Left colon (tissue), 2 donors: ENCODE results near the gene MBTPS1. TPM values are rescaled to one million over a fixed set of nuclear protein-coding genes. Genes with fewer than 3 reads are reported as not detected.

Source experiments
- ATAC-seq: fragments of 200-7000 bp; cut with Tn5 transposase; one replicate; pipeline ENCODE4 v1.9.1; 2020; ENCODE audit warnings: mild to moderate bottlenecking, moderate library complexity
- DNase-seq, 2 donors: peaks; one replicate each; pipeline ENCODE4 v3.0.0-alpha.2; 2020
- intact Hi-C, 2 donors: fragments of 100-400 bp; cut with DNase I in 1 of 2; cut with micrococcal nuclease in 1 of 2; formaldehyde crosslinking; loops; one replicate each; pipeline versions ENCODE4 v1.11.2 to v1.14.0; 2022; cut with DNase I, micrococcal nuclease
- total RNA-seq, 2 donors: library from RNA; stranded (reverse); fragmentation: NEBNext Ultra II Directional; extraction: Animal tissue kit (Norgen Biotek cat#: 25700); gene quantifications; one replicate each; pipeline ENCODE4 v1.2.1, GENCODE V29; 2021
- donor health status: DM: no; HTN: no; CAD: no.
- donor health status: DM: yes; HTN: yes; CAD: no.

The MBTPS1 gene
- total RNA-seq, 2 donors from 2014 or later = 68.5 to 73.8 TPM

- ATAC-seq (no peak), DNase-seq (no peak)
- intact Hi-C loops = no loop called here
Measured at GRCh38 chr16:84109598-84110335, 7.0 kb downstream of the MBTPS1 start.

DNA sequence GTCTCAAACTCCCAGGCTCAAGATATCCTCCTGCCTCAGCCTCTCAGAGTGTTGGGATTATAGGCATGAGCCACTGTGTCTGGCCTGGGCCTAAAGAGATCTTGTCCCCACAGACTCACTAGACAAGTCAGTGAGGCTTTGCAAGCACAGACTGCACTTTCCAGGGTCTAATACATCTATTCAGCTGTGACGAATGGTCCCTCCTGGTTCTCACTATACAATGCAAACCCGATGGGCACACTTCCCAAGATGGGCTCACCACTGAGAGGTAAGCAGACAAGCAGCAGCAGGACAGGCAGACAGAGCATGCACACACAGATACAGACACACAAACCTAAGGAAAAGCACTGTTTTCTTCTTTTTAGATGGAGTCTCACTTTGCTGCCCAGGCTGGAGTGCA, 8.8 kb downstream of the MBTPS1 start:
- intact Hi-C loops = no loop called here
- DNase-seq (no peak), ATAC-seq (no peak)

DNA sequence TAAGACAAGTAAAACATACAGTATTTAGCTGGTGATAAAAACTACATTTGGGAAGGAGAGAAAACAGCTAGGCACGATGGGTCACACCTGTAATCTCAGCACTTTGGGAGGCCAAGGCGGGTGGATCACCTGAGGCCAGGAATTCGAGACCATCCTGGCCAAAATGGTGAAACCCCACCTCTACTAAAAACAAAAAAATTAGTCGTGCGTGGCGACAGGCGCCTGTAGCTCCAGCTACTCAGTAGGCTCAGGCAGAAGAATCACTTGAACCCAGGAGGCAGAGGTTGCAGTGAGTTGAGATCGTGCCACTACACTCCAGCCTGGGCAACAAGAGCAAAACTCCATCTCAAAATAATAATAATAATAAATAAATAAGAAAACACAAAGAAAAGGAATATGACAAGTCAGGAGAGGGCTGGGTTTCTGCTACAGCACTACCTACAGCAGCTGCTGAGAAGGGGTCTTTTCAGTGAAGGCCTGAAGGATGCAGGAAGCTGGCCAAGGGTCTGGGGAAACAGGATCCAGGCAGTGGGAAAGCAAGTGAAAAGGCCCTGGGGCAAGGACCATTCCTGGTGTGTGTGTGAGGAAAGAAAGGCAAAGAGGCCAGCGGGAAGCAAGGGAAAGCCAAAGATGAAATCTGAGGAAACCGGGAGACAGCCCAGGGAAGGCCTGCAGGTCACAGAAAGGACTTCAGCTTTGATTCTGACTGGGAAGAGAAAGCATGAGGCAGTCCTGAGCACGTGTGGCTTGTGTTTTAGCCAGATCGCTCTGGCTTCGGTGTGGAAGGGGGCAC, 10.6 kb downstream of the MBTPS1 start:
- ATAC-seq (no peak), DNase-seq (no peak)
- intact Hi-C loops = no loop called here

- no peak for DNase-seq
- no peak for ATAC-seq
- intact Hi-C loops = no loop called here
Measured at GRCh38 chr16:84105301-84105815, 11.4 kb downstream of the MBTPS1 start.

GRCh38 chr16:84104231-84104630, 12.5 kb downstream of the MBTPS1 start:
- DNase-seq (no peak), ATAC-seq (no peak)
- intact Hi-C loops = no loop called here

GRCh38 chr16:84103678-84104077, 13.1 kb downstream of the MBTPS1 start:
- ATAC-seq (peak; percentile 79), DNase-seq (no peak)
- intact Hi-C loops = no loop called here

GRCh38 chr16:84098939-84099338, 17.8 kb downstream of the MBTPS1 start:
- DNase-seq (no peak), ATAC-seq (no peak)
- intact Hi-C loops = no loop called here

DNA sequence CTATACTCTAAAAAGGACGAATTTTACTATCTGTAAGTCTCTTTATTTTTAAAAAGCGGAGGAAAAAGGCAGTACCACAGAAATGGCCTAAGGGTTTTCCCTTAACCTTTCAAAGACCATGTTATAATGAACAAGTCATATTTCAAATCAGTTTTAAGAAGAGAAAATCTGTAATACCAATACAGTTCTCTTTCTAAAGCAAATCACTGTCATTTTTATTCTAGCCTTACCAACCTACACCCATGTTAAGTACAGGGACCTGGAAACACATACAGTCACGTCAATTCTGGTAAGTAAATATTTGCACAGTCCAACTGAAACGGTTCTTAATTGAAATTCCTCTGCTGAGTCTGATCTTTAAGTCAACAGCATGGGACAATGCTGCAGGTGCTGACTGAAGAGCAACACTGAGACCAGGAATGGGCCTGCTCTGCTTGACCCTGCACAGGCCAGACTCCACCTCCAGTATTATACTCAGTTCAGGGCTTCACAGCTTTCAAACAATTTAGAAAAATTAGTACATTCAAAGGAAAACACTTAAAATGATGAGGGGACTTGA, 20.2 kb downstream of the MBTPS1 start:
- DNase-seq (peak; percentile 37 to 65), ATAC-seq (peak; percentile 85)
- intact Hi-C loops = no loop called here

DNA sequence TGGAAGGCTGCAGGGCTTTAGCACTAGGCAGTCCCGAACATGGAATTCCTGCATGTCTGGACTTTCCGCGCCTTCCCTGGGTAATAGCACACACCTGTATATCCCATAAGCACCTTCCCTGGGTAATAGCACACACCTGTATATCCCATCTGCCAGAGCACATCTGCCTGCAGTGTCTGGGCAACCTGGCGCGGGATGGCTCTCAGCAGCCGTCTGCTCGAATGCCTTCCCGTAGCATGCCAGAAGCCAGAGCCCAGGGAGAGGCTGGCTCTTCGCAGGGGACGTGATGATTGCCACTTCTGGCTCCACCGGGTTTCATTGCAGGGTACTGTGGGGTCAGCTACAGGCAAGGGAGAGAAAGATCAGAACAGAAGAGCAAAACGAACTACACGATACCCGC, 21.3 kb downstream of the MBTPS1 start:
- intact Hi-C loops = no loop called here
- DNase-seq (no peak), ATAC-seq (peak; percentile 34)

DNA sequence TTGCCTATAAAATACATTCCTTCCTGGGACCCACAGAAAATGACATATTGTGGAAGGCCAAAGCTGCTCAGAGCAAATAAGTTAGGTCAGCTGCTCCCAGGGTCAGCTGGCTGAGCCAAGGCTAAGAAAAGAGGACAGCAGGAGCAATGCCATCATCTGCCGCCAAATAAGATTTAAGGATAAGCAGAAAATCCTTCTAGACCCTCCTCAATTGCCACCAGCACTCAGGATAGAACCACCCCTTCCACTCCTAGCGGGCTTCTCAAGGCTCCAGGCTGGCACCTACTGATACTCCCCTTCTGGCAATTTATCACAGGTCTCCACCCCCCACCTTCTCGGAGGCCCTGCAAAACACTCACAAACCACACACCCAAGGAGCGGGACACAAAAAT, 22.9 kb downstream of the MBTPS1 start:
- ATAC-seq = no peak
- no peak for DNase-seq
- intact Hi-C loops = no loop called here

GRCh38 chr16:84093120-84093878, 23.4 kb downstream of the MBTPS1 start:
- peak; percentile 74 for ATAC-seq
- intact Hi-C loops = no loop called here
- peak; percentile 31 to 48 for DNase-seq

GRCh38 chr16:84091460-84091859, 25.3 kb downstream of the MBTPS1 start:
- intact Hi-C loops = no loop called here
- DNase-seq (no peak), ATAC-seq (no peak)

- DNase-seq = no peak
- no peak for ATAC-seq
- intact Hi-C loops = no loop called here
Measured at GRCh38 chr16:84090211-84090610, 26.5 kb downstream of the MBTPS1 start.

DNA sequence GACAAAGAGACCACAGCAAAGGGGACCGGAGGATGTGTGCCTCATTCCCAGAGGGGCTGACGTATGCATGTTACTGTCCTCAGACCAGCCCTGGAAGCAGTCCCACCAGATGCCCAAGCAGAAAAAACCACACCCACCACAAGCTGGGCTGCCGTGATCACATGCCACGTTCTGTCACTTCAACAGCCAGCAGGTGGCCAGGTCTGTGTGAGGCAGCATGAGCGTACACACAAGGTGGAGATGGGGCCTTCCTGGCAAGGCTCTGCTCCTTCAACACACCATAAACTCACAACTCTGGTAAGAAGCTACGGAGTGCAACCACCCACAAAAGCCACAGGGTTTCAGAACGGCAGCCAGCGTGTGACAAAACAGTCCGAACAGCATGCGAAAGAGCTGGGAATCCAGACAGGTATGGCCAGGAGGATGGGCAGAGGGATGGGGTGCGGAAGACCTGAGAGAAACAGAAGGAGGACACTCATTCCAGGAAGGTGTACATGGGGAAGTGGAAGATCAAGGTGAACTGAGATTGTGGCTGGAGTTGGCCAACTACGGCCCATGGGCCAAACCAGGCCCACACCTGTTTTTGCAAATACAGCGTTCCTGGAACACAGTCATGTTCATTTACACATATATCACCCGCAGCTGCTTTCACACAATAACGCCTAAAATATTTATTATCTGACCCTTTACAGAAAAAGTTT, 27.9 kb downstream of the MBTPS1 start:
- peak; percentile 69 to 77 for DNase-seq
- peak; percentile 70 for ATAC-seq

GRCh38 chr16:84087466-84088151, 29.1 kb downstream of the MBTPS1 start:
- no peak for ATAC-seq
- intact Hi-C loops = loop anchor here in 1 of 2 donors (10.0 kb wide), 1 partner anchor 97 kb away; the partner anchor contains the start of gene TAF1C

More for the DNA sequence above, 27.9 kb downstream of the MBTPS1 start:
- intact Hi-C loops = loop anchor here in 1 of 2 donors (10.0 kb wide), 1 partner anchor 96 kb away; the partner anchor contains the start of gene TAF1C

DNA sequence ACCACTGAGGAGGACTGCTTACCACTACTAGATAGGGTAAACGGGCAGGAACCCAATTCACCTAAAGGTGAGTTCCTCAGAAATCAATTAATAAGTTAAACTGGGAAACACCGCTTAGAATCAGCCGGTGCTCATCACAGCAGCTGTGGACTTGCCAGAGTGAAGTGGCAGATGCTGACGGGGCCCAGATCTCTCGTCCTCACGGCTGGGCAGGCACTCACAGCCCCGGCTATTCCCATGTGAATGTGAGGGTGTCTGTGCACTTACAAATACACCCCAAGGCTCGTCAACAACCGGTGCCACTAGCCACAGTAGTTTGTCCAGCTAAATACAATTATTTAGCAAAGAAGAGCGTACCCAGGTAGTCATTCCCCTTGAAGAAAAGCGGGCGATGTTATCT, 29.7 kb downstream of the MBTPS1 start:
- no peak for DNase-seq
- intact Hi-C loops = loop anchor here in 1 of 2 donors (10.0 kb wide), 1 partner anchor 98 kb away; the partner anchor contains the start of gene TAF1C
- no peak for ATAC-seq

More at GRCh38 chr16:84087466-84088151, 29.1 kb downstream of the MBTPS1 start:
- no peak for DNase-seq

GRCh38 chr16:84086341-84086740, 30.4 kb downstream of the MBTPS1 start:
- intact Hi-C loops = loop anchor here in 1 of 2 donors (10.0 kb wide), 1 partner anchor 98 kb away; the partner anchor contains the start of gene TAF1C
- no peak for ATAC-seq
- no peak for DNase-seq
